LNCaP clone FGC (cell line): Measurements from ENCODE around the gene CREB5.

ENCODE experiments used
- DNase-seq: peaks from one replicate; pipeline ENCODE4 v3.0.0-alpha.2; 2011; ENCODE audit warnings: low read depth
- H3K4me3 ChIP-seq: 2 replicates; pipeline ENCODE4 v1.5.1; 2011; ENCODE audit warnings: mild to moderate bottlenecking, low read depth, low read length, control low read depth
- CTCF ChIP-seq: IDR thresholded peaks from 2 replicates; pipeline ENCODE4 v1.5.1; 2012; ENCODE audit warnings: mild to moderate bottlenecking; ENCODE audit not compliant: control insufficient read depth, insufficient read depth; ENCODE audit errors: extremely low read depth

Gene CREB5

GRCh38 chr7:28626221-28626620 is 213.9 kb downstream of the CREB5 start:
- TF ChIP-seq CTCF, result no peak
- H3K4me3 ChIP-seq, result no peak overlapping the region
- no peak for DNase-seq

- DNase-seq, result no peak
- no peak overlapping the region for H3K4me3 ChIP-seq
- TF ChIP-seq CTCF, result peak; percentile 56
Measured at GRCh38 chr7:28626624-28627262, 214.4 kb downstream of the CREB5 start.

DNA sequence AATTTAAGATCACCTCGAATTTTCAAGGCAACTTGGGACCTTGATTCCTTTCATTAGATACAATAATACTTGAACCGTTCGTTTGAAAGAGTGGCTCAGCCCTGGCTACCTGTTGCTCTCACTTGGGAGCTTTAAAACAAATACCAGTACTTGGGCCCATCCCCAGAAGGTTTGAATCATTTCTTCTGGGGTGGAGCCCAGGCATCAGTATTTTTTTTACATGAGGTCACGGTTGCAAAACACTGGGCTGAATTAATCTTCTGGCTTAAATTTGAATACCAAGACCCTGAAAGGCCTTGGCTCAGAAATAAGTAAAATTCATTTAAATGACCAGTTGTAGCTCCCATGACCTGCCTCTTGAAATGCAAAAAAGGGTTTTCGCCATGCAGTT is 214.9 kb downstream of the CREB5 start:
- no peak overlapping the region for H3K4me3 ChIP-seq
- TF ChIP-seq CTCF, result no peak
- DNase-seq, result no peak

- DNase-seq, result no peak
- no peak for TF ChIP-seq CTCF
- H3K4me3 ChIP-seq, result no peak overlapping the region
Measured at GRCh38 chr7:28627896-28628295, 215.6 kb downstream of the CREB5 start.

DNA sequence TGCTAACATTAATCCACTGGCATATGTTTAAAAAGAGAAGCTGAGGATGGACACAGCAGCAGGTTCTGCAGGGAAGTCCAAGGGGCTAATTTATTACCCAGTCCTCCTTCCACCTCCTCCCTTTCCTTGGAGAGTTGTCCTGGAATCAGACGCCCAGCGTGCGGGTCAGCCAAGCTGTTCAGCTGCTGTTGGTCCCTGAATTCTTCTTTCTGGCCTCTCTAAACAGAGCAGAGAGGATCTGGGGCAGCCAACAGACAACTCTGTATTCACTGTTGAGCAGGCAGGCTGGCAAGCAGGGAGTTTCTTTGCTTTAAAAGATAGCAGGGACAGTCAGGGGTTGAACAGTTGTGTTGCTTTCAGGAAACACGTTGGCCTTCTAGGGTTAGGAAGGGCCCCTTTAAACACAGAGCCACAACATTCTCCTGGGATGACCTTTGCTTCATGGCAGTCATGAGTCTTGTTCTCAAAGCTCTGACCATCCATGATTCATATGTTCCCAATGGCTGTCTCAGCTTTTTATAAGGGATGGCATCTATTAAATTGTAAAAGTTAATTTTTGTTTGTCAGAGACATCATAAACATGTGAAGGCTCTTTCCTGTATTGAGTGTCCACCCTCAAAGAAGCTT is 217.0 kb downstream of the CREB5 start:
- no peak for DNase-seq
- no peak for TF ChIP-seq CTCF
- no peak overlapping the region for H3K4me3 ChIP-seq

DNA sequence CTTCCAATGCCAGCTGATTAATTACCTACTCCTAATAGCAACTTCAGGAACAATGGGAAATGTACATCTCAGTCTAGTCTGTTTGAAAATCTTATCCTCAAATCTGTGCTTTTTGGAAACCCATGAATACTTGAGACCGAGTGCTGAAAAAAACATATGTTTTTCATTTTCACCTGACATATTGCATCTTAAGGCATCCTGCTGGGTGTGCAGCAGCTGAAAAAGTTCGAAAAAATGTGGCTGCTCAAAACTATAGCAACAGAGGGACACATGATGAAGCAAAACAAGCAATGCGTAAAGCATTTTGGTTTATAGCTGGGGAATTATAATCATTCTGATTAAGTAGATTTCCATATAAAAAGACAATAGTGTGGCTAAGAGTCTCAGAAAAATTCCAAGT is 218.0 kb downstream of the CREB5 start:
- no peak for DNase-seq
- no peak for TF ChIP-seq CTCF

GRCh38 chr7:28631995-28632394 is 219.7 kb downstream of the CREB5 start:
- no peak for DNase-seq
- no peak for TF ChIP-seq CTCF

More for the DNA sequence above, 218.0 kb downstream of the CREB5 start:
- no peak overlapping the region for H3K4me3 ChIP-seq

More at GRCh38 chr7:28631995-28632394, 219.7 kb downstream of the CREB5 start:
- H3K4me3 ChIP-seq, result no peak overlapping the region
